Activated CD8-positive, alpha-beta memory T cell treated with anti-CD3 and anti-CD28 coated beads, Interleukin-2, amount 50 U/mL, for 4 hours (primary cell): ENCODE results near the gene DDX50.
"Not testable (repeated sequence)": the region's sequence is repeated elsewhere in the genome, so short reads cannot be mapped to it uniquely, and the experiment has no call there.

ENCODE experiments used
- DNase-seq: peaks from one replicate; pipeline ENCODE4 v3.0.0-alpha.2; 2020

Gene DDX50, protein sequence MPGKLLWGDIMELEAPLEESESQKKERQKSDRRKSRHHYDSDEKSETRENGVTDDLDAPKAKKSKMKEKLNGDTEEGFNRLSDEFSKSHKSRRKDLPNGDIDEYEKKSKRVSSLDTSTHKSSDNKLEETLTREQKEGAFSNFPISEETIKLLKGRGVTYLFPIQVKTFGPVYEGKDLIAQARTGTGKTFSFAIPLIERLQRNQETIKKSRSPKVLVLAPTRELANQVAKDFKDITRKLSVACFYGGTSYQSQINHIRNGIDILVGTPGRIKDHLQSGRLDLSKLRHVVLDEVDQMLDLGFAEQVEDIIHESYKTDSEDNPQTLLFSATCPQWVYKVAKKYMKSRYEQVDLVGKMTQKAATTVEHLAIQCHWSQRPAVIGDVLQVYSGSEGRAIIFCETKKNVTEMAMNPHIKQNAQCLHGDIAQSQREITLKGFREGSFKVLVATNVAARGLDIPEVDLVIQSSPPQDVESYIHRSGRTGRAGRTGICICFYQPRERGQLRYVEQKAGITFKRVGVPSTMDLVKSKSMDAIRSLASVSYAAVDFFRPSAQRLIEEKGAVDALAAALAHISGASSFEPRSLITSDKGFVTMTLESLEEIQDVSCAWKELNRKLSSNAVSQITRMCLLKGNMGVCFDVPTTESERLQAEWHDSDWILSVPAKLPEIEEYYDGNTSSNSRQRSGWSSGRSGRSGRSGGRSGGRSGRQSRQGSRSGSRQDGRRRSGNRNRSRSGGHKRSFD

DNA sequence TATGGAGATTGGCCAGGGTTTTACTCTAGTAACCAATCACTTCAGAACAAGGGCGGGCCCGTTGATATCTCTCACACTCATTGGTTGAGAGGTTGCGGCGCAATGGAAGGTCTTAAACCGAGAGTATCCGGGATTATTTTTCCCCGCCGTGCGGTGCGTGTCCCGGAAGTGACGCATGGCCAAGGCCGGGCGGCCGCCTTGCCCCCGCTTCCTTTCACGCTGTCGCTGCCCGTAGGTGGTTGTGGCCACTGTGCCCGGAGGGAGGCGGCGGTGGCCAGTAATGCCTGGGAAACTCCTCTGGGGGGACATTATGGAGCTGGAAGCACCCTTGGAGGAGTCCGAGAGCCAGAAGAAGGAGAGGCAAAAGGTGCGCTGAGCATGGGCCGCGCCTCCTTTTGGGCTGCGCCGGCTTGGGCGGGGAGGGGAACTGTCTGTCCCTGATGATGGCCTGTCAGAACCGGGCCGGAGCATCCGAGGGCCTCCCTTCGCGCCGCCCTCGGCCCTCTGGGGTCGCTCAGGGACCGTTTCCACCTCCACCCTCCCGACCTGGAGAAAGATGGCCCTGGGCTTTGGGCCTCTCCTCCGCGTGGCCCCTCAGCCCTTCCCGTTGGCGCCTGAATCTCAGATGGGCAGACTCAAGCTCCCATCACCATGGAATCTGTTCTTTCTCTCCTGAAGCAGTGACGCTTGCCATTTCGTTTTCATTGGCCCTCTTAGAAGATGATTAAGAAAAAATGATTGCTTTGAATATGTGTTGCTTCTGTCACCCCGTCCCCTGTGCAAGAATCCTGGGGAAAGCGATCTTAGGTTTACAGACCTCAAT is at the start of gene DDX50:
DDX50 (plus strand) TSS at position 211 of the 823 bp plus-strand sequence; CDS start at position 281, 70 bp downstream.
- DNase-seq: peak; percentile 94

DNA sequence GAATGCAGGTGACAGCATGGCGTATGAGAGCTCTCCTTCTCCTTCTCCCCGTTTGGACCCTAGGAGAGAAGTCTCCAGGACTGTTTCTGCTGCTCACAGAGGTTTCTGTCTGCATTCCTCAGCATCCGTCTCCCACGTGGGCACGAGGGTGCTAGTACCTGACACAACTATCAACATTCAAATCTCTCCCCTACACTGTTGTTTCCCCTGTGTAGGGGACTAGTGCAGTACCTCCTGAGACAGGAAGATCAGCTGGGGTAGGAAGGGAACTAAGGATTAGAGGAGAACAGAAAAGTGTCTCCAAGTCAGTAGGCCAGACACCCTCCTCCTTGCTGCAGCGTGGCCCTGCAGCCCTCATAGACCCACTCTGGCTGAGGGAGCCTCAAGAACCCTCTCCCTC is 44.8 kb upstream of the DDX50 start:
- no peak for DNase-seq

- DNase-seq: no peak
Measured at GRCh38 chr10:68857005-68857404, 44.1 kb upstream of the DDX50 start.

DNA sequence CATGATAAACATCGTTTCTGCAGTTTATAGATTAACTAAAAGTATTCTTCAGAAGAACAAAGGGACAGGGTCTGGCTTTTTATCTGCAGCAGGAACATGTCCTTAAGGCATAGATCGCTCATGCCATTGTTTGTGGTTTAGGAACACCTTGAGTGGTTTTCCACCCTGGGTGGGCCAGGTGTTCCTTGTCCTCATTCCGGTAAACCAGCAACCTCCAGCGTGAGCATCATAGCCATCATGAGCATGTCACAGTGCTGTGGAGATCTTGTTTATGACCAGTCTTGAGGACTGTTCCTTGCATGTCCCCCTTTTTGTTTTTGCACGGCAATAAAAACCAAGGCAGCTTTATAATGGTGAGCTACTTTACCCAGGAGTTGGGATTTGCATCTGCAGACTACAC is 39.9 kb upstream of the DDX50 start:
- DNase-seq: no peak

- DNase-seq: no peak
Measured at GRCh38 chr10:68864611-68865010, 36.5 kb upstream of the DDX50 start.

- not testable (repeated sequence) for DNase-seq
Measured at GRCh38 chr10:68868173-68868572, 32.9 kb upstream of the DDX50 start.

- no peak for DNase-seq
Measured at GRCh38 chr10:68869623-68870022, 31.5 kb upstream of the DDX50 start.

DNA sequence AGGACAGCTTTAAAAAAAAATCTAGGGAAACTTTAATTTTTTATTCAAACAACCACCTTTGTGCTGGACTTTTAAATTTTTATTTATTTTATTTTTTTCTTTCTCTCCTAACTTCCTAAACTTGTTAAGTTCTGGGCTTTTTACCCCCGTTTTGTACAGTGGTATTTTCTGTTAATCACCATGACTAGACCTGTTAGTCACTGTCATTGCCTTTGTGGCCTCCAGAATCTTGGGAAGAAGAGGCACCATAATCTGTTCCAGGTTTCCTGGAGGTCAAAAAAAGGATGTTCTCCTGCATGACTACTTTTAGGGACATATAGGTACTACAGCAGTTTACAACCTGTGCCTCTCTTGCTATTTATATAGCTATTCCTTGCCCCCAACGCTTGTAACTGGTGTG is 31.1 kb upstream of the DDX50 start:
- DNase-seq: no peak

- DNase-seq: no peak
Measured at GRCh38 chr10:68870545-68871104, 30.5 kb upstream of the DDX50 start.

DNA sequence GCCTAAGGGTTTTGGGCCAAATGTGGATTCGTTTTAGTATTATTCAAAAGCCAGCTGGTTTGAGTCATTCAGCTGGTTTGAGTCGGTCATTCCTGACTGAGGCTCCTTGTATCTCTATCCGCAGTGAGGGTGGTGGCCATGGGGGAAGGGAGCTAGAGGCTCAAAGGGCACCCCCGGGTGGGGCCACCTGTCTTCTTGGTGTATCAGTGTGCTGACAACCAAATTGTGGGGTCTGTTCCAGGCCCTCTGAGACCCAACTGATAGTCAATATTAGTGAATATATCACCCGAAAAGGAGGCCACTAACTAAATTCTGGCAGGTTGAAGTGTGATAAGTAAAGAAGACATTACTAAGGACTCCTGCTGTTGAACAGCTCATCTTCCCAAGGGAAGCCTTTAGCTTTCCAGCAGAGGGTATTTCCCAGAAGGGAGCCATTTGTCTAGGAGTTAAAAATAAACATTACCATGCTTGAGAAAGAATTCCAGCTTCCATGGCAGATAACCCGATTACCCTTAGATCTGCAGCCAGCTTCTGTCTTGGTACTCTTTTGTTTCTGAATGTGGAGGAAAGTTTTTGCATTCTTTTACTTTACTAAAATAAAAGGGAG is 29.9 kb upstream of the DDX50 start:
- no peak for DNase-seq

- DNase-seq: no peak
Measured at GRCh38 chr10:68871731-68872342, 29.3 kb upstream of the DDX50 start.

GRCh38 chr10:68876246-68877138 is 24.6 kb upstream of the DDX50 start:
- no peak for DNase-seq

DNA sequence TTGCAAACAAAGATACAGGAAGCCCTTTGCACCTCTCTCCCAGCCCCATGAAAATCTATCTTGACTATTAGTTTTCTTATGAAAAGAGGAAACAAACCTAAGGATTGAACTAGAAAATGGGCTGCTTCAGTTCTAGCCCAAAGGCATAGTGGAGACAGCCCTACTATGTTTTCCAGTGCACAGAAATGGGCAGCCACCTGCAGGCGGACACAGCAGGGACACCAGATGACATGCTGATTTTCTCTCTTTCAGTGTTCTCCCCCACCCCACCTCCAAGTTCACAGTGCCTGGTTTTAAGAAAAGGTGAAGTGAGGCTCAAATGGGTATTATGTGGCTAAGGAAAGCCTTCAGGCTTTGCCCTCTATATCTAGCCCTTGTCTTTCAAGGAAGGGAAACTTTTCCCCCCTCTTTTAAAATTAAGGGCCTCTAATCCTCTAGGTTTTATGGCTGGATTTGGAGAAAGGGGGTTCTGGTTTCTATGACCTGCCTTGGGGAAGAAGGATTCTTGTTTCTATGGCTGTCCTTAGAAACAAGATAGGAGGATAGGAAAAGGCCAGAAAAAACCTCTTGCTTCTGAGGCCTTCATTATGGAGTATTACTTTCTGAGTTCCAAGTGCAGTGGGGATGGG is 23.5 kb upstream of the DDX50 start:
- DNase-seq: no peak

DNA sequence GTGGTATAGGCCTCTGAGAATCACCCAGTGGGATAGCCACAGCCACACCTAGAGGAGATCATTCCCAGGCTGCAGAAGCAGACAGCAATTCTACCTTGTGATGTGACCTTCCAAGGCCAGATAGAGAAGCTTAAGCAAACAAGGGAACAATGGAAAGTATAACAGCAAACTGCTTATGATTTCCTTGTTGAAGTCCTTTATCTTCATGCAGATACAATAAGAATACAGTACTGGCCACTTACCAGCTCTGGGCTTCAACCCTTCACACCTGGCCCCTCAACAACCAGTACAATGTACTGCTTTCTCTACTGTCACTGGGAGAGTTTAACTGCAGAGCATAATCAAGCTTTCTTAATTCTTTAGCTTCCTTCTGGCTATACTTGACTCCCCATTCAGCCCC is 22.6 kb upstream of the DDX50 start:
- no peak for DNase-seq

DNA sequence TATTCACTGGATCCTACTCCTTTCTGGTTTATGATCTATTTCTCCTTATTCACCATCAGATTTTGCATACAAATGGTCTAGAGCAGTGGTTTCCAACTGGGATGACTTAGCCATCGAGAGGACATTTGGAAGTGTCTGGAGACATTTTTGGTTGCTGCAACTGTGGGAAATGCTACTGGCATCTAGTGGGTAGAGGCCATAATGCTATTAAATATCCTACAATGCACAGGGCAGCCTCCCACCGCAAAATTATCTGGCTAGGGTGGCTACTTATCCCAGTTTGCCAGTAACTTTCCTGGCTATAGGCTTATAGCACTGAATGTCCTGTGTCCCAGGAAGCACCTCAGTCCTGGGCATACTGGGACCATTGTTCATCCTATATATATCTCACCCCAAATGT is 21.5 kb upstream of the DDX50 start:
- DNase-seq: no peak

- DNase-seq: no peak
Measured at GRCh38 chr10:68880181-68880580, 20.9 kb upstream of the DDX50 start.

- DNase-seq: no peak
Measured at GRCh38 chr10:68895041-68895440, 6.1 kb upstream of the DDX50 start.

DNA sequence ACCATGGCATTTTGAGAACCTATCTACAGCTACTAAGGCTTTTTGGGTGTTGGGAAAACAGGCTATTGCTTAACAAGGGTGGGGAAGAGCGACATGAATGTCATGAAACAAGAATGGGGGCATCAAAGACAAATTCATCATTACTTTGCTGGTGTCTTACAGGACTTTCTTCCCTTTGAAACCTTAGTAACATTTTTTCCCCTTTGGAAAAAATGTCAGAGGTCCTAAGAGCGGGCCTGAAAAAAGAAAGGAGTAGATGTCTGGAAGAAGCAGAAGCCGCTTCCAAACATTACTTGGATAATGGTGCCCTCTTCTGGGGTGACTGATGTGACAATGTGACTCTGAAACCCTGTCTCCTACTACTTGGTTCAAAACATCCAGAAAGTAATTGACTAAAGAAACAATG is 3.8 kb upstream of the DDX50 start:
- no peak for DNase-seq

DNA sequence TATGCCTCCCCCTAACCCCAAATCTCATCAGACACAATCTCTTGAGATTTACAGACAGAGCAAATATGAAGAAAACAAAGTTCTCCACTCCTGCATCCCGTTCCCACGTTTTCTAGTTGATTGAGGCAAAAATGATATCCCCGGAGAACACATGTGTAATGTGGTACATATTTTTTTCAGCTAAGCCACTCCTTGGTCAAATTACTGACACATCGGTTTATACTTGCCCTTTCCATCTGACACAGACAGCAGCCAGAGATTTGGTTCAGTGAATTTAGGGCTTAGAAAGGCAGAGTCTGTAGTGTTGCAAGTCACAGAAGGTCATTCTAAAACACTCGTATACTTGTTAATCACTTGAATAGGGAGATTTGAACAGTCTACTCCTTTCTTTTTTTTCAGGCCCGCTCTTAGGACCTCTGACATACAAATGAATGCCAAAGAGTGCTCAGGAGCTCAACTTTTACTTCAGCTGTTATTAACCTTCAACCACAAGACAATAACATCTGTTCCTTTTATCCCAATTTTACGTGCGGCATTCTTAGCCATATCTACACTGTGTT is 1.8 kb upstream of the DDX50 start:
- DNase-seq: no peak

DNA sequence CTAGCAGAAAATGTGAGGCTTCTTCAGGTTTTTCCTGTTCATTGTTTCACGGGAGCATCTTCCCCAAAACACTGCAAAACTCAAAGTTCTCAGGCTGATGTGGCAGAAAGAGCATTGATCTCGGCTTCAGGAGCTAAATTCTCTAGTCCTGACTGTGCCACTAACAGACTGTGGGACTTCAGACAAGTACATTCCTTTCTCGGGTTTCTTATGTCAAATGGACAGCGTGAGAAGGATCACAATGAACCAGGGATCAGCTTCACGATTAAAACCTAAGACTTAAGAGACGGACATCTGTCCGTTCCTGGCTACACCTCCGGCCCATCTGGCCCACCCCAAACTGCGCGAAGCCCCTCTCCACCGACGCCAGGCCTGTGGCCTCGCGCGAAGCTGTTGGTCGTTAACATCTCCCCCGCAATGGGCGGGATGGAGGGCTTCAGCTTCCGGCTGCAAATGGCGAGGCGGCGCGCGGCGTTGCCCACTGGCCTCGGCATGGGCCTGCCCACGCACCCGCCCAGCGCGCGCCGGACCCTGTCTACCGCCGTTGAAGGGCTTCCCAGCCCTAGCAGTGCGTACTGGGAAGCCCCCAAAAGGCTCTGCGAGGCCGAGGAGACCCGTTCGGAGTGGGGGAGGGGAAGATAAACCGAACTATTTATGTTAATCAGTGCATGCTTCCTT is 549 bp upstream of the DDX50 start:
- no peak for DNase-seq
